Activated naive CD8-positive, alpha-beta T cell (primary cell): ENCODE results near the gene CD40.

Source experiments
- H3K27ac Mint-ChIP-seq: one replicate; pipeline ENCODE4 v1.8.0; 2021; ENCODE audit warnings: mixed read lengths
- H3K27me3 Mint-ChIP-seq: one replicate; pipeline ENCODE4 v1.8.0; 2021; ENCODE audit warnings: mixed read lengths
- H3K36me3 Mint-ChIP-seq: one replicate; pipeline ENCODE4 v1.8.0; 2021; ENCODE audit warnings: mixed read lengths
- H3K4me1 Mint-ChIP-seq: one replicate; pipeline ENCODE4 v1.8.0; 2021; ENCODE audit warnings: low read depth, mixed read lengths
- H3K4me3 Mint-ChIP-seq: one replicate; pipeline ENCODE4 v1.8.0; 2021; ENCODE audit warnings: mild to moderate bottlenecking, mixed read lengths
- H3K9me3 Mint-ChIP-seq: one replicate; pipeline ENCODE4 v1.8.0; 2021; ENCODE audit warnings: low read depth, mixed read lengths

Gene CD40

GRCh38 chr20:46117704-46118467 is at the start of gene CD40:
CD40 (plus strand) TSS chr20:46118314; CDS start chr20:46118344, 30 bp downstream.
- Mint-ChIP-seq H3K27ac (peak within 1 kb of the TSS; percentile 78), H3K4me3 (peak within 1 kb of the TSS; percentile 96), H3K4me1 (peaks cover 18% of the 10 kb centered on the region), H3K27me3 (peaks cover 3% of the 10 kb centered on the region), H3K9me3 (no peaks in the 10 kb centered on the region), H3K36me3 (no peaks in the 10 kb centered on the region)

- Mint-ChIP-seq H3K9me3 (no peaks in the 10 kb centered on the region), H3K4me3 (no peak overlapping the region), H3K4me1 (peaks cover 4% of the 10 kb centered on the region), H3K27ac (no peak overlapping the region), H3K27me3 (no peaks in the 10 kb centered on the region), H3K36me3 (peaks cover 19% of the 10 kb centered on the region)
Measured at GRCh38 chr20:46070215-46070900, 47.8 kb upstream of the CD40 start.

- H3K27ac Mint-ChIP-seq, result no peak overlapping the region
- no peaks in the 10 kb centered on the region for H3K27me3 Mint-ChIP-seq
- peaks cover 15% of the 10 kb centered on the region for H3K36me3 Mint-ChIP-seq
- H3K9me3 Mint-ChIP-seq, result no peaks in the 10 kb centered on the region
- H3K4me1 Mint-ChIP-seq, result peaks cover 4% of the 10 kb centered on the region
- H3K4me3 Mint-ChIP-seq, result no peak overlapping the region
Measured at GRCh38 chr20:46071573-46071972, 46.5 kb upstream of the CD40 start.

GRCh38 chr20:46073024-46073423 is 45.1 kb upstream of the CD40 start:
- Mint-ChIP-seq H3K4me1 (peaks cover 6% of the 10 kb centered on the region), H3K9me3 (no peaks in the 10 kb centered on the region), H3K36me3 (peaks cover 10% of the 10 kb centered on the region), H3K4me3 (no peak overlapping the region), H3K27me3 (no peaks in the 10 kb centered on the region), H3K27ac (no peak overlapping the region)

GRCh38 chr20:46073443-46073842 is 44.7 kb upstream of the CD40 start:
- Mint-ChIP-seq H3K27ac (no peak overlapping the region), H3K36me3 (peaks cover 8% of the 10 kb centered on the region), H3K4me3 (no peak overlapping the region), H3K9me3 (no peaks in the 10 kb centered on the region), H3K27me3 (no peaks in the 10 kb centered on the region), H3K4me1 (peaks cover 6% of the 10 kb centered on the region)

- Mint-ChIP-seq H3K4me1 (peaks cover 6% of the 10 kb centered on the region), H3K9me3 (no peaks in the 10 kb centered on the region), H3K36me3 (peaks cover 6% of the 10 kb centered on the region), H3K4me3 (no peak overlapping the region), H3K27ac (no peak overlapping the region), H3K27me3 (no peaks in the 10 kb centered on the region)
Measured at GRCh38 chr20:46074006-46074405, 44.1 kb upstream of the CD40 start.

GRCh38 chr20:46076806-46077205 is 41.3 kb upstream of the CD40 start:
- Mint-ChIP-seq H3K4me3 (no peak overlapping the region), H3K9me3 (no peaks in the 10 kb centered on the region), H3K27me3 (no peaks in the 10 kb centered on the region), H3K36me3 (peaks cover 3% of the 10 kb centered on the region), H3K27ac (no peak overlapping the region), H3K4me1 (peaks cover 20% of the 10 kb centered on the region)

- Mint-ChIP-seq H3K27ac (no peak overlapping the region), H3K4me3 (no peak overlapping the region), H3K4me1 (peaks cover 28% of the 10 kb centered on the region), H3K27me3 (no peaks in the 10 kb centered on the region), H3K36me3 (peaks cover 3% of the 10 kb centered on the region), H3K9me3 (no peaks in the 10 kb centered on the region)
Measured at GRCh38 chr20:46077642-46078305, 40.3 kb upstream of the CD40 start.

- Mint-ChIP-seq H3K27ac (no peak overlapping the region), H3K27me3 (no peaks in the 10 kb centered on the region)
Measured at GRCh38 chr20:46078954-46079353, 39.2 kb upstream of the CD40 start.

GRCh38 chr20:46081074-46081473 is 37.0 kb upstream of the CD40 start:
- H3K27ac Mint-ChIP-seq, result no peak overlapping the region
- H3K4me1 Mint-ChIP-seq, result peaks cover 57% of the 10 kb centered on the region
- H3K27me3 Mint-ChIP-seq, result no peaks in the 10 kb centered on the region
- H3K9me3 Mint-ChIP-seq, result no peaks in the 10 kb centered on the region
- no peaks in the 10 kb centered on the region for H3K36me3 Mint-ChIP-seq
- H3K4me3 Mint-ChIP-seq, result no peak overlapping the region

More at GRCh38 chr20:46078954-46079353, 39.2 kb upstream of the CD40 start:
- Mint-ChIP-seq H3K36me3 (peaks cover 3% of the 10 kb centered on the region), H3K9me3 (no peaks in the 10 kb centered on the region), H3K4me3 (no peak overlapping the region), H3K4me1 (peaks cover 38% of the 10 kb centered on the region)

GRCh38 chr20:46083101-46083500 is 35.0 kb upstream of the CD40 start:
- H3K27ac Mint-ChIP-seq, result peak overlapping the region; percentile 58
- no peaks in the 10 kb centered on the region for H3K9me3 Mint-ChIP-seq
- H3K27me3 Mint-ChIP-seq, result no peaks in the 10 kb centered on the region
- peaks cover under 1% of the 10 kb centered on the region for H3K36me3 Mint-ChIP-seq
- H3K4me3 Mint-ChIP-seq, result no peak overlapping the region
- peaks cover 73% of the 10 kb centered on the region for H3K4me1 Mint-ChIP-seq

- Mint-ChIP-seq H3K4me1 (peaks cover 78% of the 10 kb centered on the region), H3K9me3 (no peaks in the 10 kb centered on the region), H3K27me3 (no peaks in the 10 kb centered on the region), H3K36me3 (peaks cover 2% of the 10 kb centered on the region), H3K27ac (peak overlapping the region; percentile 58), H3K4me3 (no peak overlapping the region)
Measured at GRCh38 chr20:46083531-46084061, 34.5 kb upstream of the CD40 start.

GRCh38 chr20:46084805-46085178 is 33.3 kb upstream of the CD40 start:
- peaks cover 79% of the 10 kb centered on the region for H3K4me1 Mint-ChIP-seq
- no peaks in the 10 kb centered on the region for H3K27me3 Mint-ChIP-seq
- H3K36me3 Mint-ChIP-seq, result peaks cover 2% of the 10 kb centered on the region
- H3K4me3 Mint-ChIP-seq, result peak overlapping the region; percentile 4
- no peak overlapping the region for H3K27ac Mint-ChIP-seq
- no peaks in the 10 kb centered on the region for H3K9me3 Mint-ChIP-seq

- peaks cover 80% of the 10 kb centered on the region for H3K4me1 Mint-ChIP-seq
- H3K27me3 Mint-ChIP-seq, result no peaks in the 10 kb centered on the region
Measured at GRCh38 chr20:46085179-46085851, 32.8 kb upstream of the CD40 start.

More at GRCh38 chr20:46085179-46085851, 32.8 kb upstream of the CD40 start:
- Mint-ChIP-seq H3K36me3 (peaks cover 2% of the 10 kb centered on the region), H3K27ac (peak overlapping the region; percentile 2), H3K9me3 (no peaks in the 10 kb centered on the region), H3K4me3 (peak overlapping the region; percentile 4)
